Chondrocyte (in vitro differentiated cells): Measurements from ENCODE around the gene GGCT. TPM values are rescaled to one million over a fixed set of nuclear protein-coding genes. Genes with fewer than 3 reads are reported as not detected.
A peak's percentile ranks its signal among the peaks of the same experiment; 100 is the strongest.

Experiments used
- DNase-seq: peaks from one replicate; pipeline ENCODE4 v3.0.0; 2021; ENCODE audit warnings: mixed read lengths, low spot score
- H3K27ac Mint-ChIP-seq: one replicate; pipeline ENCODE4 v1.8.0; 2021; ENCODE audit warnings: mild to moderate bottlenecking, moderate library complexity, mixed read lengths; ENCODE audit not compliant: unreplicated experiment
- H3K27me3 Mint-ChIP-seq: 2 replicates; pipeline ENCODE4 v1.8.0; 2021; ENCODE audit warnings: low read depth, mixed read lengths
- H3K36me3 Mint-ChIP-seq: 2 replicates; pipeline ENCODE4 v1.8.0; 2021; ENCODE audit warnings: low read depth, mixed read lengths
- H3K4me1 Mint-ChIP-seq: 2 replicates; pipeline ENCODE4 v1.8.0; 2021; ENCODE audit warnings: low read depth, mild to moderate bottlenecking, mixed read lengths
- H3K4me3 Mint-ChIP-seq: one replicate; pipeline ENCODE4 v1.8.0; 2021; ENCODE audit warnings: mild to moderate bottlenecking, moderate library complexity, mixed read lengths; ENCODE audit not compliant: unreplicated experiment
- H3K9me3 Mint-ChIP-seq: 2 replicates; pipeline ENCODE4 v1.8.0; 2021; ENCODE audit warnings: low read depth, mixed read lengths
- CTCF ChIP-seq: fragments of 200-600 bp; sonication (generic); IDR thresholded peaks from 2 replicates; pipeline ENCODE4 v1.5.0; 2021; ENCODE audit warnings: antibody characterized with exemption, mild to moderate bottlenecking, moderate library complexity
- total RNA-seq: library from RNA; stranded (reverse); gene quantifications from 3 replicates; pipeline ENCODE4 v1.2.1, GENCODE V29; 2021

GGCT gene
- total RNA-seq, 1 donor from 2014 or later: 24.4 TPM

- Mint-ChIP-seq H3K27ac (no peak overlapping the region), H3K27me3 (no peaks in the 10 kb centered on the region), H3K4me1 (peaks cover 45% of the 10 kb centered on the region), H3K36me3 (no peaks in the 10 kb centered on the region), H3K9me3 (no peaks in the 10 kb centered on the region), H3K4me3 (no peak overlapping the region)
- no peak for TF ChIP-seq CTCF
- DNase-seq: no peak
Observed at GRCh38 chr7:30466266-30466665, 38.4 kb downstream of the GGCT start.

- H3K36me3 Mint-ChIP-seq: no peaks in the 10 kb centered on the region
- H3K27ac Mint-ChIP-seq: no peak overlapping the region
- no peaks in the 10 kb centered on the region for H3K9me3 Mint-ChIP-seq
- no peaks in the 10 kb centered on the region for H3K27me3 Mint-ChIP-seq
- no peak for DNase-seq
- H3K4me1 Mint-ChIP-seq: peaks cover 41% of the 10 kb centered on the region
- no peak overlapping the region for H3K4me3 Mint-ChIP-seq
- TF ChIP-seq CTCF: no peak
Observed at GRCh38 chr7:30465811-30466180, 38.8 kb downstream of the GGCT start.

GRCh38 chr7:30465046-30465810 lies 39.4 kb downstream of the GGCT start:
- no peak for DNase-seq
- Mint-ChIP-seq H3K4me3 (no peak overlapping the region), H3K27me3 (no peaks in the 10 kb centered on the region), H3K4me1 (peaks cover 41% of the 10 kb centered on the region), H3K27ac (no peak overlapping the region), H3K36me3 (no peaks in the 10 kb centered on the region), H3K9me3 (no peaks in the 10 kb centered on the region)
- TF ChIP-seq CTCF: no peak

GRCh38 chr7:30464231-30464671 lies 40.4 kb downstream of the GGCT start:
- Mint-ChIP-seq H3K4me3 (no peak overlapping the region), H3K4me1 (peaks cover 41% of the 10 kb centered on the region), H3K27ac (no peak overlapping the region), H3K9me3 (no peaks in the 10 kb centered on the region), H3K36me3 (no peaks in the 10 kb centered on the region), H3K27me3 (no peaks in the 10 kb centered on the region)
- no peak for TF ChIP-seq CTCF
- no peak for DNase-seq

GRCh38 chr7:30463405-30464145 lies 41.1 kb downstream of the GGCT start:
- H3K4me1 Mint-ChIP-seq: peaks cover 41% of the 10 kb centered on the region
- H3K27ac Mint-ChIP-seq: peak overlapping the region; percentile 6
- H3K36me3 Mint-ChIP-seq: no peaks in the 10 kb centered on the region
- TF ChIP-seq CTCF: no peak
- DNase-seq: no peak
- no peak overlapping the region for H3K4me3 Mint-ChIP-seq
- no peaks in the 10 kb centered on the region for H3K9me3 Mint-ChIP-seq
- H3K27me3 Mint-ChIP-seq: no peaks in the 10 kb centered on the region
